H9 (cell line): Measurements from ENCODE around the gene PLEKHM3. TPM values are rescaled to one million over a fixed set of nuclear protein-coding genes. Genes with fewer than 3 reads are reported as not detected.

Source experiments
- DNase-seq: peaks from one replicate; pipeline ENCODE4 v3.0.0-alpha.2; 2017
- H2AFZ ChIP-seq: one replicate; pipeline ENCODE4 v1.6.1; 2013; ENCODE audit warnings: mild to moderate bottlenecking, low read length, control low read depth, moderate library complexity
- H2AK5ac ChIP-seq: 2 replicates; pipeline ENCODE4 v1.6.1; 2013; ENCODE audit warnings: low read length, control low read depth, mixed read lengths; ENCODE audit not compliant: insufficient read length
- H2BK120ac ChIP-seq: one replicate; pipeline ENCODE4 v1.6.1; 2013; ENCODE audit warnings: low read depth, mild to moderate bottlenecking, low read length, control low read depth, inconsistent platforms; ENCODE audit not compliant: poor library complexity, severe bottlenecking
- H2BK12ac ChIP-seq: 2 replicates; pipeline ENCODE4 v1.6.1; 2013; ENCODE audit warnings: low read length, control low read depth, mixed read lengths, low read depth; ENCODE audit not compliant: insufficient read length
- H2BK15ac ChIP-seq: 2 replicates; pipeline ENCODE4 v1.6.1; 2013; ENCODE audit warnings: low read depth, low read length, control low read depth
- H2BK20ac ChIP-seq: one replicate; pipeline ENCODE4 v1.6.1; 2013; ENCODE audit warnings: low read depth, mild to moderate bottlenecking, low read length, control low read depth, inconsistent platforms; ENCODE audit not compliant: poor library complexity, severe bottlenecking
- H2BK5ac ChIP-seq: 2 replicates; pipeline ENCODE4 v1.6.1; 2013; ENCODE audit warnings: low read length, control low read depth, mixed read lengths; ENCODE audit not compliant: insufficient read length
- H3K14ac ChIP-seq: 2 replicates; pipeline ENCODE4 v1.6.1; 2013; ENCODE audit warnings: low read length, control low read depth; ENCODE audit not compliant: insufficient read depth
- H3K18ac ChIP-seq: 2 replicates; pipeline ENCODE4 v1.6.1; 2013; ENCODE audit warnings: low read depth, mild to moderate bottlenecking, mixed read lengths, low read length, control low read depth; ENCODE audit not compliant: insufficient read length
- H3K23ac ChIP-seq: 2 replicates; pipeline ENCODE4 v1.6.1; 2013; ENCODE audit warnings: low read length, control low read depth, mixed read lengths, low read depth; ENCODE audit not compliant: insufficient read length
- H3K23me2 ChIP-seq: 2 replicates; pipeline ENCODE4 v1.6.1; 2013; ENCODE audit warnings: low read depth, mild to moderate bottlenecking, mixed read lengths, low read length, control low read depth; ENCODE audit not compliant: insufficient read length, poor library complexity, severe bottlenecking
- H3K27ac ChIP-seq: 2 replicates; pipeline ENCODE4 v1.5.1; 2013; ENCODE audit warnings: low read length, control low read depth, mixed read lengths, low read depth; ENCODE audit not compliant: insufficient read length
- H3K27me3 ChIP-seq: 2 replicates; pipeline ENCODE4 v1.6.1; 2013; ENCODE audit warnings: low read length, control low read depth, inconsistent platforms; ENCODE audit not compliant: insufficient read depth
- H3K4ac ChIP-seq: 2 replicates; pipeline ENCODE4 v1.6.1; 2013; ENCODE audit warnings: low read depth, mild to moderate bottlenecking, control low read depth, inconsistent platforms, low read length, moderate library complexity
- H3K4me1 ChIP-seq: 2 replicates; pipeline ENCODE4 v1.6.1; 2013; ENCODE audit warnings: low read length, control low read depth, inconsistent platforms; ENCODE audit not compliant: insufficient read depth
- H3K4me2 ChIP-seq: 2 replicates; pipeline ENCODE4 v1.6.1; 2013; ENCODE audit warnings: low read length, control low read depth, mixed read lengths; ENCODE audit not compliant: insufficient read length, insufficient read depth
- H3K56ac ChIP-seq: 2 replicates; pipeline ENCODE4 v1.6.1; 2013; ENCODE audit warnings: low read depth, mild to moderate bottlenecking, mixed read lengths, low read length, control low read depth; ENCODE audit not compliant: insufficient read length
- H3K79me1 ChIP-seq: 2 replicates; pipeline ENCODE4 v1.6.1; 2013; ENCODE audit warnings: low read depth, mild to moderate bottlenecking, moderate library complexity, low read length, control low read depth, inconsistent platforms; ENCODE audit not compliant: insufficient read depth, poor library complexity, severe bottlenecking
- H3K79me2 ChIP-seq: 2 replicates; pipeline ENCODE4 v1.6.1; 2013; ENCODE audit warnings: low read length, control low read depth, inconsistent platforms; ENCODE audit not compliant: insufficient read depth
- H3K9ac ChIP-seq: 2 replicates; pipeline ENCODE4 v1.6.1; 2013; ENCODE audit warnings: low read length, control low read depth, mixed read lengths; ENCODE audit not compliant: insufficient read length; ENCODE audit errors: extremely low read depth
- H3K9me3 ChIP-seq: one replicate; pipeline ENCODE4 v1.6.1; 2013; ENCODE audit warnings: low read depth, low read length, inconsistent platforms; ENCODE audit not compliant: control insufficient read depth
- H3T11ph ChIP-seq: one replicate; pipeline ENCODE4 v1.6.1; 2013; ENCODE audit warnings: mild to moderate bottlenecking, low read length, control low read depth, inconsistent platforms
- H4K20me1 ChIP-seq: one replicate; pipeline ENCODE4 v1.6.1; 2013; ENCODE audit not compliant: control insufficient read depth, insufficient read length, insufficient read depth
- H4K5ac ChIP-seq: 2 replicates; pipeline ENCODE4 v1.6.1; 2013; ENCODE audit warnings: low read depth, mild to moderate bottlenecking, mixed read lengths, low read length, control low read depth; ENCODE audit not compliant: insufficient read length
- H4K8ac ChIP-seq: replicated peaks from 2 replicates; pipeline ENCODE4 v1.6.1; 2013; ENCODE audit warnings: low read length, control low read depth, mixed read lengths, low read depth; ENCODE audit not compliant: insufficient read length
- H4K91ac ChIP-seq: 2 replicates; pipeline ENCODE4 v1.6.1; 2013; ENCODE audit warnings: low read depth, mild to moderate bottlenecking, moderate library complexity, mixed read lengths, low read length, control low read depth; ENCODE audit not compliant: insufficient read length
- H3K27ac Mint-ChIP-seq, 3 experiments: 2 replicates in 2 of 3; 3 replicates in 1 of 3; pipeline ENCODE4 v1.8.0; 2020 to 2021; ENCODE audit warnings: mixed read lengths in 3 of 3, mild to moderate bottlenecking in 1 of 3, moderate library complexity in 1 of 3
- H3K27me3 Mint-ChIP-seq: 2 replicates; pipeline ENCODE4 v1.8.0; 2021; ENCODE audit warnings: low read depth, mild to moderate bottlenecking, moderate library complexity, mixed read lengths
- H3K36me3 Mint-ChIP-seq, 3 experiments: 2 replicates in 2 of 3; 3 replicates in 1 of 3; pipeline ENCODE4 v1.8.0; 2020 to 2021; ENCODE audit warnings: low read depth in 3 of 3, mixed read lengths in 3 of 3; ENCODE audit not compliant: insufficient read depth in 1 of 3
- H3K4me1 Mint-ChIP-seq, 2 experiments: 2 replicates each; pipeline ENCODE4 v1.8.0; 2020; ENCODE audit warnings: mixed read lengths in 2 of 2
- H3K4me3 Mint-ChIP-seq, 2 experiments: 2 replicates in 1 of 2; 3 replicates in 1 of 2; pipeline ENCODE4 v1.8.0; 2020 to 2021; ENCODE audit warnings: mild to moderate bottlenecking in 2 of 2, mixed read lengths in 2 of 2, moderate library complexity in 1 of 2
- H3K9me3 Mint-ChIP-seq, 2 experiments: 2 replicates in 1 of 2; 3 replicates in 1 of 2; pipeline ENCODE4 v1.8.0; 2020; ENCODE audit warnings: mild to moderate bottlenecking in 2 of 2, mixed read lengths in 2 of 2, moderate library complexity in 1 of 2
- WGBS: extraction: QIAGEN DNeasy Blood & Tissue Kit; methylation state at CpG from one replicate; pipeline ENCODE4 v1.1.7; 2013; ENCODE audit warnings: missing lambda C conversion rate, low lambda C conversion rate, mixed read lengths; ENCODE audit not compliant: insufficient read length; ENCODE audit errors: extremely low coverage; 5-methylcytosine and 5-hydroxymethylcytosine counted together
- total RNA-seq: library from RNA; stranded (reverse); gene quantifications from 2 replicates; pipeline ENCODE4 v1.2.1, GENCODE V29; 2021
- TF ChIP-seq, protein P1 (sequence below): fragments of 200-600 bp; sonication (generic); conservative IDR thresholded peaks from 3 replicates; pipeline ENCODE4 v1.8.0; 2021; ENCODE audit warnings: antibody characterized with exemption, mild to moderate bottlenecking

The PLEKHM3 gene
- total RNA-seq, 1 experiment from 2014 or later, result 7.5 TPM

DNA sequence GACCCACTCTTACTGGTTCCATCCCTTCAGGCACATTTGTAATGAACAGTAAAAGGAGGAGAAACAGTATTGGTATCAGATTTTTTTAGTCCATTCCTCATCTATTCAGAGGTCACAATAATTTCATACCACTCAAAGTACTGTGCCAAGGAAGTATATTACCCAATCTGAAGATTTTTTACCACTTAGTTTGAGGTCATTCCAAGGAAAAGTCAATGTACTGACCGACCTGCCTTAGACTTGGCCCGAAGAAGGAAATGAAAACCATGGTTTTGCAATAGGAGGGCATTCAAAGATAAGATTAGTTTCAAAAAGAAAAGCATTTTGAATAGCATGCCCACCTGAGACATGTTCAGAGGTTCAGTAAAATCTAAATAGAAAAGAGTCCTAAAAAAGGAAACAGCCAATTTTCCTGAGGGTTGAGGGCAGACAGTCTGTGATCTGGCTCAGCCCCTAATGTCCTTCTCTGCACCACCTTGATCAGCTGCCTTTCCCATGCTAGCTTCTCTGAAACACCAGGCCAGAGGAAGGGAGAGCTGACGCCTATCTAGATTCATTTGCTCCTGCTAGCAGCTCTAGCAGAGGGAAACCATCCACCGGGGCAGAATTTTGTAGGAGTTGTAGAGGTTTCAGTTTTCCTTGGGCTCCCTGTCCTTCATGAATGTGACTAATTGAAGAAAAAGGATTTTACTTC, 148.3 kb downstream of the PLEKHM3 start:
- Mint-ChIP-seq H3K36me3 (no peaks in the 10 kb centered on the region), H3K27ac (peak overlapping the region in 2 of 3 experiments; percentile 59 to 82; a peak in 3 of 7 replicates)
- no peak overlapping the region for H2BK20ac ChIP-seq

More for the DNA sequence above, 148.3 kb downstream of the PLEKHM3 start:
- Mint-ChIP-seq H3K4me3 (no peak overlapping the region), H3K4me1 (peaks cover 35 to 38% of the 10 kb centered on the region in 2 experiments), H3K9me3 (no peaks in the 10 kb centered on the region), H3K27me3 (no peaks in the 10 kb centered on the region)
- TF ChIP-seq, protein P1, sequence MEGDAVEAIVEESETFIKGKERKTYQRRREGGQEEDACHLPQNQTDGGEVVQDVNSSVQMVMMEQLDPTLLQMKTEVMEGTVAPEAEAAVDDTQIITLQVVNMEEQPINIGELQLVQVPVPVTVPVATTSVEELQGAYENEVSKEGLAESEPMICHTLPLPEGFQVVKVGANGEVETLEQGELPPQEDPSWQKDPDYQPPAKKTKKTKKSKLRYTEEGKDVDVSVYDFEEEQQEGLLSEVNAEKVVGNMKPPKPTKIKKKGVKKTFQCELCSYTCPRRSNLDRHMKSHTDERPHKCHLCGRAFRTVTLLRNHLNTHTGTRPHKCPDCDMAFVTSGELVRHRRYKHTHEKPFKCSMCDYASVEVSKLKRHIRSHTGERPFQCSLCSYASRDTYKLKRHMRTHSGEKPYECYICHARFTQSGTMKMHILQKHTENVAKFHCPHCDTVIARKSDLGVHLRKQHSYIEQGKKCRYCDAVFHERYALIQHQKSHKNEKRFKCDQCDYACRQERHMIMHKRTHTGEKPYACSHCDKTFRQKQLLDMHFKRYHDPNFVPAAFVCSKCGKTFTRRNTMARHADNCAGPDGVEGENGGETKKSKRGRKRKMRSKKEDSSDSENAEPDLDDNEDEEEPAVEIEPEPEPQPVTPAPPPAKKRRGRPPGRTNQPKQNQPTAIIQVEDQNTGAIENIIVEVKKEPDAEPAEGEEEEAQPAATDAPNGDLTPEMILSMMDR, result no peak
- Histone ChIP-seq H3K27ac (no peak overlapping the region), H4K20me1 (no peaks in the 10 kb centered on the region), H4K8ac (no peak overlapping the region), H2BK15ac (no peak overlapping the region), H4K91ac (no peak overlapping the region), H2BK12ac (no peak overlapping the region), H3K79me2 (no peaks in the 10 kb centered on the region), H3K56ac (no peak overlapping the region), H3K18ac (no peak overlapping the region), H3K27me3 (no peaks in the 10 kb centered on the region), H2AFZ (no peak overlapping the region), H3K4me1 (peaks cover 2% of the 10 kb centered on the region; the same call in 1 of the 2 replicates), H3K23ac (no peak overlapping the region), H4K5ac (no peak overlapping the region), H3K79me1 (no peaks in the 10 kb centered on the region), H2AK5ac (no peak overlapping the region), H3K9ac (no peak overlapping the region), H3T11ph (no peak overlapping the region), H3K9me3 (no peaks in the 10 kb centered on the region), H3K4ac (no peak overlapping the region), H3K14ac (no peak overlapping the region), H2BK5ac (no peak overlapping the region), H3K4me2 (no peak overlapping the region), H3K23me2 (no peaks in the 10 kb centered on the region), H2BK120ac (no peak overlapping the region)
- no peak for DNase-seq
- no CpG with 5 or more reads among the region's 4 CpGs for WGBS
